Measurements from ENCODE around the gene TAS2R13.

TAS2R13 gene

GRCh38 chr12:10909462-10909861, at the start of gene TAS2R13:
TSS of gene TAS2R13 (minus strand) at chr12:10909562. CDS start at chr12:10909298, 264 bp downstream.
- Histone ChIP-seq H3K27me3 (ENCODE audit: control insufficient read depth, insufficient read depth, low read length) (no peaks in the 10 kb centered on the region), H3K9me3 (ENCODE audit: control insufficient read depth, low read length) (no peaks in the 10 kb centered on the region), H3K36me3 (ENCODE audit: control insufficient read depth, insufficient read depth, low read length) (no peaks in the 10 kb centered on the region), H3K4me3 (ENCODE audit: low read length) (no peak within 1 kb of the TSS), H3K4me1 (ENCODE audit: control insufficient read depth, insufficient read depth, low read length) (no peaks in the 10 kb centered on the region), H3K9ac (ENCODE audit: low read length) (no peak within 1 kb of the TSS)

- H3K9ac ChIP-seq (ENCODE audit: low read length) = no peak overlapping the region
- no peaks in the 10 kb centered on the region for H3K36me3 ChIP-seq (ENCODE audit: control insufficient read depth, insufficient read depth, low read length)
- H3K4me1 ChIP-seq (ENCODE audit: control insufficient read depth, insufficient read depth, low read length) = no peaks in the 10 kb centered on the region
- H3K4me3 ChIP-seq (ENCODE audit: low read length) = no peak overlapping the region
- H3K9me3 ChIP-seq (ENCODE audit: control insufficient read depth, low read length) = no peaks in the 10 kb centered on the region
- no peaks in the 10 kb centered on the region for H3K27me3 ChIP-seq (ENCODE audit: control insufficient read depth, insufficient read depth, low read length)
Observed at GRCh38 chr12:10957741-10958140, 48.4 kb upstream of the TAS2R13 start.

- Histone ChIP-seq H3K36me3 (ENCODE audit: control insufficient read depth, insufficient read depth, low read length) (no peaks in the 10 kb centered on the region), H3K4me3 (ENCODE audit: low read length) (no peak overlapping the region), H3K9me3 (ENCODE audit: control insufficient read depth, low read length) (no peaks in the 10 kb centered on the region), H3K9ac (ENCODE audit: low read length) (no peak overlapping the region), H3K4me1 (ENCODE audit: control insufficient read depth, insufficient read depth, low read length) (no peaks in the 10 kb centered on the region), H3K27me3 (ENCODE audit: control insufficient read depth, insufficient read depth, low read length) (no peaks in the 10 kb centered on the region)
Observed at GRCh38 chr12:10956085-10956484, 46.7 kb upstream of the TAS2R13 start.

GRCh38 chr12:10952645-10953044, 43.3 kb upstream of the TAS2R13 start:
- Histone ChIP-seq H3K9me3 (ENCODE audit: control insufficient read depth, low read length) (no peaks in the 10 kb centered on the region), H3K9ac (ENCODE audit: low read length) (no peak overlapping the region), H3K27me3 (ENCODE audit: control insufficient read depth, insufficient read depth, low read length) (no peaks in the 10 kb centered on the region), H3K4me3 (ENCODE audit: low read length) (no peak overlapping the region), H3K4me1 (ENCODE audit: control insufficient read depth, insufficient read depth, low read length) (no peaks in the 10 kb centered on the region), H3K36me3 (ENCODE audit: control insufficient read depth, insufficient read depth, low read length) (no peaks in the 10 kb centered on the region)

- Histone ChIP-seq H3K9me3 (ENCODE audit: control insufficient read depth, low read length) (no peaks in the 10 kb centered on the region), H3K27me3 (ENCODE audit: control insufficient read depth, insufficient read depth, low read length) (no peaks in the 10 kb centered on the region), H3K4me1 (ENCODE audit: control insufficient read depth, insufficient read depth, low read length) (no peaks in the 10 kb centered on the region), H3K36me3 (ENCODE audit: control insufficient read depth, insufficient read depth, low read length) (no peaks in the 10 kb centered on the region), H3K9ac (ENCODE audit: low read length) (no peak overlapping the region), H3K4me3 (ENCODE audit: low read length) (no peak overlapping the region)
Observed at GRCh38 chr12:10943167-10943566, 33.8 kb upstream of the TAS2R13 start.

- H3K9ac ChIP-seq (ENCODE audit: low read length) = no peak overlapping the region
- H3K27me3 ChIP-seq (ENCODE audit: control insufficient read depth, insufficient read depth, low read length) = no peaks in the 10 kb centered on the region
- no peaks in the 10 kb centered on the region for H3K4me1 ChIP-seq (ENCODE audit: control insufficient read depth, insufficient read depth, low read length)
- no peak overlapping the region for H3K4me3 ChIP-seq (ENCODE audit: low read length)
- H3K36me3 ChIP-seq (ENCODE audit: control insufficient read depth, insufficient read depth, low read length) = no peaks in the 10 kb centered on the region
- no peaks in the 10 kb centered on the region for H3K9me3 ChIP-seq (ENCODE audit: control insufficient read depth, low read length)
Observed at GRCh38 chr12:10941916-10942607, 32.7 kb upstream of the TAS2R13 start.

GRCh38 chr12:10941369-10941768, 32.0 kb upstream of the TAS2R13 start:
- H3K4me3 ChIP-seq (ENCODE audit: low read length) = no peak overlapping the region
- no peaks in the 10 kb centered on the region for H3K36me3 ChIP-seq (ENCODE audit: control insufficient read depth, insufficient read depth, low read length)
- H3K4me1 ChIP-seq (ENCODE audit: control insufficient read depth, insufficient read depth, low read length) = no peaks in the 10 kb centered on the region
- no peak overlapping the region for H3K9ac ChIP-seq (ENCODE audit: low read length)
- no peaks in the 10 kb centered on the region for H3K9me3 ChIP-seq (ENCODE audit: control insufficient read depth, low read length)
- no peaks in the 10 kb centered on the region for H3K27me3 ChIP-seq (ENCODE audit: control insufficient read depth, insufficient read depth, low read length)

GRCh38 chr12:10940389-10940788, 31.0 kb upstream of the TAS2R13 start:
- no peaks in the 10 kb centered on the region for H3K4me1 ChIP-seq (ENCODE audit: control insufficient read depth, insufficient read depth, low read length)
- H3K27me3 ChIP-seq (ENCODE audit: control insufficient read depth, insufficient read depth, low read length) = no peaks in the 10 kb centered on the region
- H3K36me3 ChIP-seq (ENCODE audit: control insufficient read depth, insufficient read depth, low read length) = no peaks in the 10 kb centered on the region
- no peaks in the 10 kb centered on the region for H3K9me3 ChIP-seq (ENCODE audit: control insufficient read depth, low read length)
- no peak overlapping the region for H3K9ac ChIP-seq (ENCODE audit: low read length)
- no peak overlapping the region for H3K4me3 ChIP-seq (ENCODE audit: low read length)

GRCh38 chr12:10939163-10939562, 29.8 kb upstream of the TAS2R13 start, which contains the start of gene TAS2R14:
TSS of gene TAS2R14 (minus strand) at chr12:10939263. CDS start at chr12:10939207, 56 bp downstream.
- no peaks in the 10 kb centered on the region for H3K27me3 ChIP-seq (ENCODE audit: control insufficient read depth, insufficient read depth, low read length)
- no peaks in the 10 kb centered on the region for H3K4me1 ChIP-seq (ENCODE audit: control insufficient read depth, insufficient read depth, low read length)
- no peaks in the 10 kb centered on the region for H3K9me3 ChIP-seq (ENCODE audit: control insufficient read depth, low read length)
- no peak within 1 kb of the TSS for H3K4me3 ChIP-seq (ENCODE audit: low read length)
- no peaks in the 10 kb centered on the region for H3K36me3 ChIP-seq (ENCODE audit: control insufficient read depth, insufficient read depth, low read length)
- H3K9ac ChIP-seq (ENCODE audit: low read length) = no peak within 1 kb of the TSS

GRCh38 chr12:10936506-10936905, 27.1 kb upstream of the TAS2R13 start:
- no peaks in the 10 kb centered on the region for H3K27me3 ChIP-seq (ENCODE audit: control insufficient read depth, insufficient read depth, low read length)
- H3K9ac ChIP-seq (ENCODE audit: low read length) = no peak overlapping the region
- H3K9me3 ChIP-seq (ENCODE audit: control insufficient read depth, low read length) = no peaks in the 10 kb centered on the region
- H3K36me3 ChIP-seq (ENCODE audit: control insufficient read depth, insufficient read depth, low read length) = no peaks in the 10 kb centered on the region
- H3K4me3 ChIP-seq (ENCODE audit: low read length) = no peak overlapping the region
- H3K4me1 ChIP-seq (ENCODE audit: control insufficient read depth, insufficient read depth, low read length) = no peaks in the 10 kb centered on the region

GRCh38 chr12:10928746-10929286, 19.5 kb upstream of the TAS2R13 start, which contains the start of gene PRH2:
TSS of gene PRH2 (plus strand) at chr12:10929236. CDS start at chr12:10929274, 38 bp downstream.
- Histone ChIP-seq H3K4me1 (ENCODE audit: control insufficient read depth, insufficient read depth, low read length) (no peaks in the 10 kb centered on the region), H3K9ac (ENCODE audit: low read length) (no peak within 1 kb of the TSS), H3K4me3 (ENCODE audit: low read length) (no peak within 1 kb of the TSS), H3K9me3 (ENCODE audit: control insufficient read depth, low read length) (no peaks in the 10 kb centered on the region), H3K36me3 (ENCODE audit: control insufficient read depth, insufficient read depth, low read length) (no peaks in the 10 kb centered on the region), H3K27me3 (ENCODE audit: control insufficient read depth, insufficient read depth, low read length) (no peaks in the 10 kb centered on the region)

GRCh38 chr12:10926269-10926668, 16.9 kb upstream of the TAS2R13 start:
- no peaks in the 10 kb centered on the region for H3K36me3 ChIP-seq (ENCODE audit: control insufficient read depth, insufficient read depth, low read length)
- no peak overlapping the region for H3K4me3 ChIP-seq (ENCODE audit: low read length)
- no peaks in the 10 kb centered on the region for H3K9me3 ChIP-seq (ENCODE audit: control insufficient read depth, low read length)

More at GRCh38 chr12:10926269-10926668, 16.9 kb upstream of the TAS2R13 start:
- H3K9ac ChIP-seq (ENCODE audit: low read length) = no peak overlapping the region
- no peaks in the 10 kb centered on the region for H3K4me1 ChIP-seq (ENCODE audit: control insufficient read depth, insufficient read depth, low read length)
- no peaks in the 10 kb centered on the region for H3K27me3 ChIP-seq (ENCODE audit: control insufficient read depth, insufficient read depth, low read length)
